Right ventricle myocardium inferior (tissue), 1 donor: Measurements from ENCODE around the gene PCDHGA1. TPM values are rescaled to one million over a fixed set of nuclear protein-coding genes. Genes with fewer than 3 reads are reported as not detected.
"Not testable (repeated sequence)": the region's sequence is repeated elsewhere in the genome, so short reads cannot be mapped to it uniquely, and the experiment has no call there.

Experiments used
- ATAC-seq: fragments of 200-7000 bp; cut with Tn5 transposase; one replicate; pipeline ENCODE4 v1.9.1; 2020; ENCODE audit warnings: mild to moderate bottlenecking, moderate library complexity
- DNase-seq: peaks from one replicate; pipeline ENCODE4 v3.0.0; 2021; ENCODE audit errors: missing footprints
- intact Hi-C: fragments of 100-400 bp; cut with DNase I; formaldehyde crosslinking; loops from one replicate; pipeline ENCODE4 v1.11.0; 2022
- total RNA-seq: library from RNA; stranded (reverse); fragmentation: NEBNext Ultra II Directional; extraction: Animal tissue kit (Norgen Biotek cat#: 25700); gene quantifications from one replicate; pipeline ENCODE4 v1.2.1, GENCODE V29; 2021
- donor health status: DM: no; HTN: yes; CAD: no; lungs with severe emphysema.

The PCDHGA1 gene
- total RNA-seq, 1 donor from 2014 or later, result 3.2 TPM

GRCh38 chr5:141397756-141398551, 67.6 kb downstream of the PCDHGA1 start, which contains the start of gene PCDHGB5:
TSS of gene PCDHGB5 (plus strand) at chr5:141397947. CDS start at chr5:141398128, 181 bp downstream.
- ATAC-seq (peak; percentile 89), DNase-seq (peak; percentile 68)
- intact Hi-C loops, result not testable (repeated sequence)

GRCh38 chr5:141398608-141399007, 68.3 kb downstream of the PCDHGA1 start:
- DNase-seq (no peak), ATAC-seq (no peak)
- intact Hi-C loops, result no loop called here

GRCh38 chr5:141399555-141400258, 69.4 kb downstream of the PCDHGA1 start:
- DNase-seq (peak; percentile 54), ATAC-seq (no peak)
- intact Hi-C loops, result no loop called here

- ATAC-seq (no peak), DNase-seq (peak; percentile 67)
- intact Hi-C loops, result no loop called here
Measured at GRCh38 chr5:141402553-141403243, 72.4 kb downstream of the PCDHGA1 start, which contains the start of gene PCDHGA9. TSS of gene PCDHGA9 (plus strand) at chr5:141402778. CDS start at chr5:141402953, 175 bp downstream.

GRCh38 chr5:141403387-141403786, 73.1 kb downstream of the PCDHGA1 start:
- DNase-seq (no peak), ATAC-seq (no peak)
- intact Hi-C loops, result no loop called here

GRCh38 chr5:141407790-141408505, 77.6 kb downstream of the PCDHGA1 start, which contains the start of gene PCDHGB6:
TSS of gene PCDHGB6 (plus strand) at chr5:141408021. CDS start at chr5:141408203, 182 bp downstream.
- DNase-seq (peak; percentile 81), ATAC-seq (peak; percentile 79)
- intact Hi-C loops, result not testable (repeated sequence)

- no peak for ATAC-seq
- intact Hi-C loops, result loop anchor here (5.0 kb wide), 1 partner anchor 37 kb away; the partner anchor contains the start of genes PCDHGA6 and PCDHGB3
- no peak for DNase-seq
Measured at GRCh38 chr5:141409598-141410306, 79.4 kb downstream of the PCDHGA1 start.

- no peak for DNase-seq
- intact Hi-C loops, result loop anchor here (5.0 kb wide), 1 partner anchor 39 kb away; the partner anchor contains the start of genes PCDHGA6 and PCDHGB3
Measured at GRCh38 chr5:141411575-141411974, 81.3 kb downstream of the PCDHGA1 start.

GRCh38 chr5:141412854-141413539, 82.7 kb downstream of the PCDHGA1 start, which contains the start of gene PCDHGA10:
TSS of gene PCDHGA10 (plus strand) at chr5:141412987. CDS start at chr5:141413176, 189 bp downstream.
- intact Hi-C loops, result loop anchor here (5.0 kb wide), 1 partner anchor 41 kb away; the partner anchor contains the start of genes PCDHGA6 and PCDHGB3
- ATAC-seq (peak; percentile 50), DNase-seq (no peak)

More at GRCh38 chr5:141411575-141411974, 81.3 kb downstream of the PCDHGA1 start:
- no peak for ATAC-seq

GRCh38 chr5:141413540-141414069, 83.3 kb downstream of the PCDHGA1 start:
- peak; percentile 22 for ATAC-seq
- no peak for DNase-seq
- intact Hi-C loops, result loop anchor here (5.0 kb wide), 1 partner anchor 41 kb away; the partner anchor contains the start of genes PCDHGA6 and PCDHGB3

GRCh38 chr5:141414548-141415274, 84.4 kb downstream of the PCDHGA1 start:
- intact Hi-C loops, result loop anchor here (5.0 kb wide), 1 partner anchor 42 kb away; the partner anchor contains the start of genes PCDHGA6 and PCDHGB3
- not testable (repeated sequence) for DNase-seq, ATAC-seq

- peak; percentile 65 for DNase-seq
- intact Hi-C loops, ATAC-seq: not testable (repeated sequence)
Measured at GRCh38 chr5:141415275-141415618, 84.9 kb downstream of the PCDHGA1 start.

GRCh38 chr5:141417494-141418172, 87.3 kb downstream of the PCDHGA1 start, which contains the start of gene PCDHGB7:
TSS of gene PCDHGB7 (plus strand) at chr5:141417677. CDS start at chr5:141417860, 183 bp downstream.
- DNase-seq (peak; percentile 89), ATAC-seq (peak; percentile 92)
- intact Hi-C loops, result loop anchor here (2.0 kb wide), 2 partner anchors 107 to 141 kb away; no protein-coding TSS in a partner anchor

- no peak for DNase-seq
- intact Hi-C loops, result no loop called here
- ATAC-seq, result no peak
Measured at GRCh38 chr5:141419074-141419880, 89.0 kb downstream of the PCDHGA1 start.
